ENCODE results near the gene ZFP62. TPM values are rescaled to one million over a fixed set of nuclear protein-coding genes. Genes with fewer than 3 reads are reported as not detected.
A peak's percentile ranks its signal among the peaks of the same experiment; 100 is the strongest.

Gene ZFP62
- 10 to 100 TPM; 18.7 to 34.6 (median 27.3) TPM for total RNA-seq
- polyA plus RNA-seq = 10 to 100 TPM; 12.9 to 23.7 (median 16.2) TPM

GRCh38 chr5:180860887-180861822, at the start of gene ZFP62:
Gene ZFP62 (minus strand): TSS chr5:180861276. CDS start chr5:180861219, 57 bp downstream.
- Histone ChIP-seq H3K4me1 (peaks cover 0 to 12% (median 8%) of the 10 kb centered on the region in 4 donors), H3K27ac (peak within 1 kb of the TSS; percentile 90 to 94 (median 92)), H3K9me3 (no peaks in the 10 kb centered on the region), H3K27me3 (no peaks in the 10 kb centered on the region), H3K4me3 (peak within 1 kb of the TSS; percentile 89 to 96 (median 92)), H3K36me3 (peaks cover 0 to 4% (median 0%) of the 10 kb centered on the region in 4 donors)
- peak; percentile 94 for DNase-seq
- WGBS, 2 donors = 1% methylated on average over 84 of the region's 84 CpGs
- intact Hi-C loops (cut with DNase I) = loop anchor here (1.0 to 5.0 kb wide), 4 partner anchors 30 to 296 kb away; partner anchors contain the start of gene MGAT1
- TF ChIP-seq EP300 (IDR thresholded peaks at IDR 0.05) (no peak), CTCF (IDR thresholded peaks at IDR 0.05) (peak in 1 of 4 experiments; percentile 11), POLR2AphosphoS5 (IDR thresholded peaks at IDR 0.05) (peak; percentile 25 to 85 (median 66)), POLR2A (IDR thresholded peaks at IDR 0.05) (peak in 1 of 2 donors; percentile 22)

GRCh38 chr5:180910735-180911134, 49.7 kb upstream of the ZFP62 start:
- no peak overlapping the region for H3K27ac ChIP-seq
- no peaks in the 10 kb centered on the region for H3K4me1 ChIP-seq
- TF ChIP-seq EP300 (IDR thresholded peaks at IDR 0.05) (no peak), POLR2AphosphoS5 (IDR thresholded peaks at IDR 0.05) (no peak), CTCF (IDR thresholded peaks at IDR 0.05) (no peak)
- no peaks in the 10 kb centered on the region for H3K27me3 ChIP-seq
- H3K9me3 ChIP-seq = no peaks in the 10 kb centered on the region
- no peaks in the 10 kb centered on the region for H3K36me3 ChIP-seq
- intact Hi-C loops (cut with DNase I) = no loop called here
- no peak overlapping the region for H3K4me3 ChIP-seq
- no peak for DNase-seq
- WGBS, 2 donors = 89 to 94% methylated on average over 5 of the region's 5 CpGs

GRCh38 chr5:180910182-180910581, 49.1 kb upstream of the ZFP62 start:
- no peaks in the 10 kb centered on the region for H3K4me1 ChIP-seq
- H3K27ac ChIP-seq = no peak overlapping the region
- intact Hi-C loops (cut with DNase I) = no loop called here
- no peak overlapping the region for H3K4me3 ChIP-seq
- no peaks in the 10 kb centered on the region for H3K9me3 ChIP-seq
- no peaks in the 10 kb centered on the region for H3K27me3 ChIP-seq
- TF ChIP-seq EP300 (IDR thresholded peaks at IDR 0.05) = no peak
- no peak for TF ChIP-seq POLR2AphosphoS5 (IDR thresholded peaks at IDR 0.05)
- no peak for TF ChIP-seq POLR2A (IDR thresholded peaks at IDR 0.05)
- no peak for DNase-seq
- 54 to 56% methylated on average over 2 of the region's 2 CpGs for WGBS, 2 donors
- H3K36me3 ChIP-seq = no peaks in the 10 kb centered on the region

- no peak for DNase-seq
- Histone ChIP-seq H3K9me3 (no peaks in the 10 kb centered on the region), H3K27me3 (no peaks in the 10 kb centered on the region), H3K36me3 (no peaks in the 10 kb centered on the region), H3K4me1 (no peaks in the 10 kb centered on the region), H3K4me3 (no peak overlapping the region), H3K27ac (no peak overlapping the region)
- 75% methylated on average over 5 of the region's 5 CpGs for WGBS, 2 donors
- intact Hi-C loops (cut with DNase I) = no loop called here
- TF ChIP-seq EP300 (IDR thresholded peaks at IDR 0.05) = no peak
- no peak for TF ChIP-seq POLR2A (IDR thresholded peaks at IDR 0.05)
- TF ChIP-seq CTCF (IDR thresholded peaks at IDR 0.05) = no peak
- no peak for TF ChIP-seq POLR2AphosphoS5 (IDR thresholded peaks at IDR 0.05)
Measured at GRCh38 chr5:180909782-180910181, 48.7 kb upstream of the ZFP62 start.

- TF ChIP-seq POLR2A (IDR thresholded peaks at IDR 0.05) (no peak), CTCF (IDR thresholded peaks at IDR 0.05) (no peak)
- Histone ChIP-seq H3K9me3 (no peaks in the 10 kb centered on the region), H3K27me3 (no peaks in the 10 kb centered on the region), H3K4me3 (no peak overlapping the region), H3K4me1 (no peaks in the 10 kb centered on the region), H3K36me3 (no peaks in the 10 kb centered on the region), H3K27ac (no peak overlapping the region)
- 70 to 72% methylated on average over 9 of the region's 9 CpGs for WGBS, 2 donors
- no peak for DNase-seq
- intact Hi-C loops (cut with DNase I) = no loop called here
Measured at GRCh38 chr5:180908998-180909731, 48.1 kb upstream of the ZFP62 start.

Measured in sigmoid colon (tissue), 7 donors.